HG02870 (cell line): Measurements from ENCODE around the gene C4A.
"Not testable (repeated sequence)": the region's sequence is repeated elsewhere in the genome, so short reads cannot be mapped to it uniquely, and the experiment has no call there.

Experiments
- ATAC-seq: cut with Tn5 transposase; IDR thresholded peaks from one replicate; pipeline ENCODE4 v1.9.1; 2021; ENCODE audit warnings: mild to moderate bottlenecking, moderate library complexity; ENCODE audit not compliant: unreplicated experiment

Gene C4A

DNA sequence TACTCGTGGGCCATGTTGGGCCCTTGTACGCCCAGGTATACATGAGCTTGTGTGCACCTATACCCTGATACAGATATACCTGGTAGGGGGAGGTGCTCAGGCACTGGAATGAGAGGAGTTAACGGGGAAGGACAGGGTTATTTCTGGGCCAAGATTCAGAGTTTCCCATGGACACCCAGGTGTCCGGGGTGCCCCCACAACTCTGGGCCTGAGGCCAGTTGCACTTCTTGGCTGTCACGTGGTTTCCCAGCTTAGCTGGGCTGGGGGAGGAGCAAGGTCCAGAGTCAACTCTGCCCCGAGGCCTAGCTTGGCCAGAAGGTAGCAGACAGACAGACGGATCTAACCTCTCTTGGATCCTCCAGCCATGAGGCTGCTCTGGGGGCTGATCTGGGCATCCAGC, at the start of gene C4A:
Gene C4A (plus strand): TSS at position 314 of the 400 bp plus-strand sequence. CDS start 51 bp downstream, at position 365.
- not testable (repeated sequence) for ATAC-seq

DNA sequence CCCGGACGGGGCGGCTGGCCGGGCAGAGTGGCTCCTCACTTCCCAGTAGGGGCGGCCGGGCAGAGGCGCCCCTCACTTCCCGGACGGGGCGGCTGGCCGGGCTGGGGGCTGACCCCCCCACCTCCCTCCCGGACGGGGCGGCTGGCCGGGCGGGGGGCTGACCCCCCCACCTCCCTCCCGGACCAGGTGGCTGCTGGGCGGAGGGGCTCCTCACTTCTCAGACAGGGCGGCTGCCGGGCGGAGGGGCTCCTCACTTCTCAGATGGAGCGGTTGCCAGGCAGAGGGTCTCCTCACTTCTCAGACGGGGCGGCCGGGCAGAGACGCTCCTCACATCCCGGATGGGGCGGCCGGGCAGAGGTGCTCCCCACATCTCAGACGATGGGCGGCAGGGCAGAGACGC, 49.7 kb upstream of the C4A start:
- ATAC-seq: not testable (repeated sequence)

DNA sequence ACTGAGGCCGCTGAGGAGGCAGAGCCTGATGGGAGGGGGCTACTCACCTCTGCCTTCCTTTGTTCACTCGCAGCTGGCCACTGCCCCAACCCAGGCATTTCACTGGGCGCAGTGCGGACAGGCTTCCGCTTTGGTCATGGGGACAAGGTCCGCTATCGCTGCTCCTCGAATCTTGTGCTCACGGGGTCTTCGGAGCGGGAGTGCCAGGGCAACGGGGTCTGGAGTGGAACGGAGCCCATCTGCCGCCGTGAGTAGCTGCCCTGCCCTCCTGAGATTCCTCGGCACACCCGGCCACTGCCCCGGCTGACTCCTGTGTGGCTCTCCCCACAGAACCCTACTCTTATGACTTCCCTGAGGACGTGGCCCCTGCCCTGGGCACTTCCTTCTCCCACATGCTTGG, 48.3 kb upstream of the C4A start:
- ATAC-seq: no peak

DNA sequence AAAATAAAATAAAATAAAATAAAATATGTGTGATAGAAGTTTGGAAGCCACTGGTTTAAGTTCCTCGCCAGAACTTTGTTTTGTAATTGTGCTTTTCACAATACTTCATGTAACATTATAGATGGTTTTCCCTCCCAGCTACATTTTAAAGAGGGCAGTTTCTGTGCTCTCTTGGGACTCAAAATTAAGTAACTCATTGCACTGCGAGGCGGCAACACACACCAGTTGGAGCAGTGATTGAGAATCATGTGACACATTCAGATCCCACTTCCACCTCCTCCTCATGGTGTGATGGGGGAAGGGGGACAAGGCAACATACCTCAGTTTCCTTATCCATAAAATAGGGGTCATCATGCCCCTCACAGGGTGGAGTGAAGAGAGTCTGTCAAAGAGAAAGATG, 46.8 kb upstream of the C4A start:
- no peak for ATAC-seq

DNA sequence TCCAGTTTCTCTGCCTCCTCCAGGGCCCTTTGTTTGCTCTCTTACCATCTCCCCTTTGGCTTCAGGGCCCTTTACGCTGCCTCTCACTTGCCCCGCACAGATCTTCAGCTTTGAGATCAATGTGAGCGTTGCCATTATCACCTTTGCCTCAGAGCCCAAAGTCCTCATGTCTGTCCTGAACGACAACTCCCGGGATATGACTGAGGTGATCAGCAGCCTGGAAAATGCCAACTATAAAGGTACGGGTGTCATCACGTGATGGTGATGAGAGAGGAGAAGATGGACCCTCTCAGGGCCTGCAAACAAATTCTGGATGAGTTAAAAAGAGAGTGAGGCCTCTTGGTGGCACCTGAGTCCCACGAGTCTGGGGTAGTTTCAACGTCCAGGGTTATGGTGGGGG, 46.0 kb upstream of the C4A start:
- no peak for ATAC-seq

DNA sequence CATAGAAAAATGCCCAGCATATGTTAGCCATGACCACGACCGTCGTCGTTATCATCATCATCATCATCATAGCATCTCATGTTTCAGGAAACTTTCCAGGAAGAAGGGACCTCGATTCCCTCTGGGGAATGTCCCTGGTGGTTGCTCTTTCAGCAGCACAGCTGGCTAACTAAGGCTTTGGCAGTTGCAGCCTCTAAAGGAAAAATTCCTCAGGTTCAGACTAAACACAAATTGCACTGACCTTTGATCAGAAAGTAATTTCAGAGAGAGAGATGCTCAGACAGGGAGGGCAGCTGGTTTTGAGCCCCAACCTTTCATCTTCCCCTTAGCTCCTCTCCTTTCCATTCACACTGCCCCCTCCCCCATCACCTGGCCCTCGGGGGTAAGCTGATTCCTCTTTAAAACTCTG, 41.6 kb upstream of the C4A start:
- ATAC-seq: no peak

DNA sequence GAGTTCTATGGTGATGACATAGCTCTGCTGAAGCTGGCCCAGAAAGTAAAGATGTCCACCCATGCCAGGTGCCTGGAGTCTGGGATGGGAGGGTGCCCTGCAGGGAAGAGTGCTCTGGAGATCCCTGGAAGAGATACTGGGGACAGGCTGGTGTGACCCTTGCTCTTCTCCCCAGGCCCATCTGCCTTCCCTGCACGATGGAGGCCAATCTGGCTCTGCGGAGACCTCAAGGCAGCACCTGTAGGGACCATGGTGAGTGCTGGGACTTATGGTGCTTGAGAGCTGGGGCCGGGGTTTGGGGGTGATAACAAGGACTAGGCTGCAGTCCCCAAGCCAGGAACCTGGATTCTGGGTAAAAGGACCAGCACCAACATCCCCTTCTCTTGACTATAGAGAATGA, 38.1 kb upstream of the C4A start:
- no peak for ATAC-seq

DNA sequence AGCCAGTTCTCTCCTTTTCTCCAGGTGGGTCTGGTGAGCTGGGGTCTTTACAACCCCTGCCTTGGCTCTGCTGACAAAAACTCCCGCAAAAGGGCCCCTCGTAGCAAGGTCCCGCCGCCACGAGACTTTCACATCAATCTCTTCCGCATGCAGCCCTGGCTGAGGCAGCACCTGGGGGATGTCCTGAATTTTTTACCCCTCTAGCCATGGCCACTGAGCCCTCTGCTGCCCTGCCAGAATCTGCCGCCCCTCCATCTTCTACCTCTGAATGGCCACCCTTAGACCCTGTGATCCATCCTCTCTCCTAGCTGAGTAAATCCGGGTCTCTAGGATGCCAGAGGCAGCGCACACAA, 36.7 kb upstream of the C4A start:
- no peak for ATAC-seq

DNA sequence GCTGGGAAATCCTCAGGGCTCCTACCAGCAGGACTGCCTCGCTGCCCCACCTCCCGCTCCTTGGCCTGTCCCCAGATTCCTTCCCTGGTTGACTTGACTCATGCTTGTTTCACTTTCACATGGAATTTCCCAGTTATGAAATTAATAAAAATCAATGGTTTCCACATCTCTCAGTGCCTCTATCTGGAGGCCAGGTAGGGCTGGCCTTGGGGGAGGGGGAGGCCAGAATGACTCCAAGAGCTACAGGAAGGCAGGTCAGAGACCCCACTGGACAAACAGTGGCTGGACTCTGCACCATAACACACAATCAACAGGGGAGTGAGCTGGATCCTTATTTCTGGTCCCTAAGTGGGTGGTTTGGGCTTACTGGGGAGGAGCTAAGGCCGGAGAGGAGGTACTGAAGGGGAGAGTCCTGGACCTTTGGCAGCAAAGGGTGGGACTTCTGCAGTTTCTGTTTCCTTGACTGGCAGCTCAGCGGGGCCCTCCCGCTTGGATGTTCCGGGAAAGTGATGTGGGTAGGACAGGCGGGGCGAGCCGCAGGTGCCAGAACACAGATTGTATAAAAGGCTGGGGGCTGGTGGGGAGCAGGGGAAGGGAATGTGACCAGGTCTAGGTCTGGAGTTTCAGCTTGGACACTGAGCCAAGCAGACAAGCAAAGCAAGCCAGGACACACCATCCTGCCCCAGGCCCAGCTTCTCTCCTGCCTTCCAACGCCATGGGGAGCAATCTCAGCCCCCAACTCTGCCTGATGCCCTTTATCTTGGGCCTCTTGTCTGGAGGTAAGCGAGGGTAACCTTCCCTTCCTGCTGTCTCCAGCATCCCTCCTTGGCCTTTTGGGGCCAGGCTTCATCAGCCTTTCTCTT, 36.1 kb upstream of the C4A start, which contains the start of gene CFB:
Gene CFB (plus strand): TSS at position 589 of the 863 bp plus-strand sequence. CDS start 127 bp downstream, at position 716.
- no peak for ATAC-seq

DNA sequence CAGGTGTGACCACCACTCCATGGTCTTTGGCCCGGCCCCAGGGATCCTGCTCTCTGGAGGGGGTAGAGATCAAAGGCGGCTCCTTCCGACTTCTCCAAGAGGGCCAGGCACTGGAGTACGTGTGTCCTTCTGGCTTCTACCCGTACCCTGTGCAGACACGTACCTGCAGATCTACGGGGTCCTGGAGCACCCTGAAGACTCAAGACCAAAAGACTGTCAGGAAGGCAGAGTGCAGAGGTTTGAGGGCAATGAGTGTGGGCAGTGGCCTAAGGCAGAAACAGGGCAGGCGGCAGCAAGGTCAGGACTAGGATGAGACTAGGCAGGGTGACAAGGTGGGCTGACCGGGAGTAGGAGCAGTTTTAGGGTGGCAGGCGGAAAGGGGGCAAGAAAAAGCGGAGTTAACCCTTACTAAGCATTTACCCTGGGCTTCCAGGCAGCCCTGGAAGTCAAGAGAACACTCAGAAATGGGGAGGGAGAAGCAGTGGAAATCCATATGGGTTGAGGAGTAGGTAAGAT, 35.4 kb upstream of the C4A start:
- ATAC-seq: no peak

DNA sequence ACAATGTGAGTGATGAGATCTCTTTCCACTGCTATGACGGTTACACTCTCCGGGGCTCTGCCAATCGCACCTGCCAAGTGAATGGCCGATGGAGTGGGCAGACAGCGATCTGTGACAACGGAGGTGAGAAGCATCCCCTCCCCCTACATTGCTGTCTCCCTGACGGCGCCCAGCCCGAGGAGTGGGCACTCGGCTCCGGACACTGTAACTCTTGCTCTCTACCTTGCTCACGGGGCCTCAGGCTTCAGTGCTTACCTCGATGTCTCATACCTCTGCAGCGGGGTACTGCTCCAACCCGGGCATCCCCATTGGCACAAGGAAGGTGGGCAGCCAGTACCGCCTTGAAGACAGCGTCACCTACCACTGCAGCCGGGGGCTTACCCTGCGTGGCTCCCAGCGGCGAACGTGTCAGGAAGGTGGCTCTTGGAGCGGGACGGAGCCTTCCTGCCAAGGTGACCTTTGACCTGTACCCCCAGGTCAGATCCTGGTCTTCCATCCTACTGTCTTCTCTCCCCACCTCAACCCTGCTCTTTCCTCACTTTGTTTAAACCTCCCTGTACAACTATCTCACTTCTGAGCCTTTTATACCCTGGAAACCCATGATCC, 34.7 kb upstream of the C4A start:
- no peak for ATAC-seq

DNA sequence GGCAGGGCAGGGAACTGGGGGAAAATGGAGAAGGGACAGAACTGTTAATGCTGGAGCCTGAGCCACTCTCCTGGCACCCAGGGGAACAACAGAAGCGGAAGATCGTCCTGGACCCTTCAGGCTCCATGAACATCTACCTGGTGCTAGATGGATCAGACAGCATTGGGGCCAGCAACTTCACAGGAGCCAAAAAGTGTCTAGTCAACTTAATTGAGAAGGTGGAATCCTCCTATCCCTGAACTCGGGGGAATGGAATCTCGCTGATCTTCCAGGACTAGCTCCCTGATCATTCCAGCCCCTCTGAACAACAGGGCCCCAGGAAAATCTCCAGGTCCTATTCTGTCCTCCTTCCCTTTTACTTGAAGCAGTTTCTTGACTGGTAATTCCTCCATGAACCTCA, 34.0 kb upstream of the C4A start:
- no peak for ATAC-seq

DNA sequence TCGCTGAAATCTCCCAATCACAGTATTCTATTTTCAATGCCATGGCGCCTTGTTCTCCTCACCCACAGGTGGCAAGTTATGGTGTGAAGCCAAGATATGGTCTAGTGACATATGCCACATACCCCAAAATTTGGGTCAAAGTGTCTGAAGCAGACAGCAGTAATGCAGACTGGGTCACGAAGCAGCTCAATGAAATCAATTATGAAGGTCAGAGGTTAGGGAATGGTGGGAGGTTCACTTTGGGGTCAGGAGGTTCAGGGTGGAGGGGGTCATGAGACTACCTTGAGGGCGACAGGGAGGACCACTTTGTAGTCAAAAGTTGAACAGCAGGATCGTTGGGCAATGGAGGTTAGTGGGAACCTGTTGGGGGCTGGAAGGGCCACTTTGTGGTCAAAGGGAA, 33.6 kb upstream of the C4A start:
- ATAC-seq: no peak

DNA sequence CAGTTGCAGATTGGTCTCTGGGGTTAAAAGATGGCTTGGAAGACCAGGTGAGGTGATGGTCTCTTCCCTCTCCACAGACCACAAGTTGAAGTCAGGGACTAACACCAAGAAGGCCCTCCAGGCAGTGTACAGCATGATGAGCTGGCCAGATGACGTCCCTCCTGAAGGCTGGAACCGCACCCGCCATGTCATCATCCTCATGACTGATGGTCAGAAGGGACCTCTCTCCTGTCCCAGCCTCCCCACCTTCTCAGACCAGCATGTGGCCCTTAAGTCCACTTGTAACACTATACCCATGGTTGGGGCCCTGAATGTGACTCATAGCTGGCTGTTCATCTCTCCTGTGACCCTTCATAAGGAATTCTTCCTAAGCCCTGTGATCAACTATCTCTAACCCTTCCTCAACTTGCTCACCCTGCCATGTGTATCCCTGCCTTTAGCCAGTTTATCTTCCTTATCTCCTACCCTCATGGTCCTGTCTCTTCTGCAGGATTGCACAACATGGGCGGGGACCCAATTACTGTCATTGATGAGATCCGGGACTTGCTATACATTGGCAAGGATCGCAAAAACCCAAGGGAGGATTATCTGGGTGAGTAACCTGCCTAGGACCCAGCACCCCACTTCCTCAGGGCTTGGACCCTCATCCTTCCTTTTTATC, 33.0 kb upstream of the C4A start:
- no peak for ATAC-seq

DNA sequence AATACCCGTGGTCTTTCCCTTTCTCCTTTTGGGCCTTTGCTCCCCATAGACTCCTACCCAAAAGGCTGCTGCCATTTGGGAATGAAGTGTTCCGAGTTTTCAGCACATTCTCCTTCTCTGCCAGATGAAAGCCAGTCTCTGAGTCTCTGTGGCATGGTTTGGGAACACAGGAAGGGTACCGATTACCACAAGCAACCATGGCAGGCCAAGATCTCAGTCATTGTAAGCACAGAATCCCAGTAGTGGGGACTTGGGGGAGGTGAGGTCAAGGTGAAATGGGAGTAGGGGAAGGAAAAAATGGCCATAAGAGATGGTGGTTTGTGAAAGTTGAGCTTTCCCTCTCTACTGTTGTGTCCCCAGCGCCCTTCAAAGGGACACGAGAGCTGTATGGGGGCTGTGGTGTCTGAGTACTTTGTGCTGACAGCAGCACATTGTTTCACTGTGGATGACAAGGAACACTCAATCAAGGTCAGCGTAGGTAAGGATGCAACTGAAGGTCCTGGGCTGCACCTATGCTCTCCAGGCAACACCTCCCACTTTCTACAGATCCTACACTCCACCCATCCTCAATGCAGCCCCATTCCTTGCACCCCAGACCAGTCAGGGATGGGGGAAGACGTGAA, 31.8 kb upstream of the C4A start:
- no peak for ATAC-seq

DNA sequence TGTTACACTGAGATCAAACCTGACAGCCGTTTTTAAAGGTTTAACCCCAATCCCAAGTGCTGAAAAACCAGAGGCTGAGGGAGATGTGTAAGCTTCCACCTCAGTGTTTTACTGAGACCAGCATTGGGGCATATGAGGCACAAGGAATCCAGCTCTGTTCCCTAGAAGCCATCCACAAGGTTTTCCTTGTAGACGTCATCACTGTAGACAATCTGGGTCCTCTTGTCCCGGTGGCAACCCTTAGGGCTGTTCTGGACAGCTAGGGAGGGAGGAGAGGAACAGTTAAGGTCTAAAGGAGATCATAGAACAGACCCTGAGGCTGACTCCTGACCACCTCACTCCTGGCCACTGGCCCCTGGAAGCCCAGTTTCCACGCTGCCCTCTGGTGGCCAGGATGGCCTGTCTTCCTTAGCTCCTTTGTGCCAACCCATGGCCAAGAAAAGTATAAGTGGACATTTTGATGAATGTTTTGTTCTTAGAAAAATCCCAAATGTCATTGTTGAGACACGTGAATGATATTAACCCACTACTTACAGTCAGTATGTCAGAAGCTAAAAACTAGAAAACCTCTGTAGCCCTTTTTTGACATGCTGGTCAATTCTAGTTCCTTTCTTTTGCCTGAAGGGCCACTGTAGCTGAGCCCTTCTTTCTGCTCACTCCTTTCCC, 29.6 kb upstream of the C4A start:
- ATAC-seq: no peak

DNA sequence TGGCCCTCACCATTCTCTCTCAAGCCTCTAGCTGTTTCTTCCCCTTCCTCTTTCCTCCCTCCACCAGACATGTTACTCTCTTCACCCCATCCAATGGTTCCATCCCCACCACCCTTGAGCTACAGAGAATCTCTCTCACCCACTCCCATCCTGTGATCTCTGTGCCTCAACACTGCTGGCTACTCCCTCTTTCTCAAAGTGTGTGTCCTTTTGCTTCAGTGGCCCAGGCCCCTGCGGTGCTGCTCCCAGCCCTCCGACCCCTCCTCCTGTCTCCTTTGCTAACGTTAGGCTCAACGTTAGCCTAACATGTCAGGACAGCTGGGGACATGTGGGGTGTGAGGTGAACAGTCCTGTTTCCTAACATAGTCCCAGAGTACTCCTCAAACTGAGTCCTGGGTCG, 29.0 kb upstream of the C4A start:
- ATAC-seq: no peak

DNA sequence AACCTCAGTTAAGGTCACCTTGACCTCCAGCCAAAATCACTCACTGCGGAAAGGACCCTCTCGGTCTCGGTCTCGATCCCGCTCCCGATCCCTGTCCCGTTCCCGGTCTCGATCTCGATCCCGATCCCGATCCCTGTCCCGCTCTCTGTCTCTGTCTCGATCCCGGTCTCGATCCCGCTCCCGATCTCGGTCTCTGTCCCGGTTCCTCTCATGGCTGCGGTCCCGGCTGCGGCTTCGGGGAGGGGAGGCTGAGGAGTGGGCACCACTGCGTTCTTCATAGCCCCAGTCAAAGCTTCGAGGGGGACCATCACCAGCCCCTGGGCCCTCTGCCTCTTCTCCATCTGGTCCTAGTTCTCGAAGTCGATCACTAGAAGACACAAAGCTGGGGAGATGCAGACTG, 27.3 kb upstream of the C4A start:
- no peak for ATAC-seq

DNA sequence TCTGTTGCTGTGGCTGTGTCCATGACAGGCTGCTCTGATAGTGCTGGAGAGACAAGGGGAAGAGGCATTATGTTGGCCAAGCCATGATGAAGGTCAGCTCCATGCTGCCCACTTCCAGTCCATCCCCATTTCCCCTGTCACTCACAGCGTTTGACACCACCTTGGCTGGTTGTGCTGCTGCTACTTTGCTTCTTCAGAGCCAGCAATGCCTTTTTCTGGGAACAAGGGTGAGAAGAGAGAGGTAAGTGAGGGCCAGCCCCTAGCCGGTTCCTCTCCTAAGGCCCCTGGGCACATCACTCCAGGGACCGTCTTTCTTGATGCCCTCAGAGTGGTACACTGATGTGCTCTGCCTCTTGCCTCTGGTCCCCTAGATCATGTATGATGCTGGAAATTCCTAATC, 25.1 kb upstream of the C4A start:
- ATAC-seq: no peak

DNA sequence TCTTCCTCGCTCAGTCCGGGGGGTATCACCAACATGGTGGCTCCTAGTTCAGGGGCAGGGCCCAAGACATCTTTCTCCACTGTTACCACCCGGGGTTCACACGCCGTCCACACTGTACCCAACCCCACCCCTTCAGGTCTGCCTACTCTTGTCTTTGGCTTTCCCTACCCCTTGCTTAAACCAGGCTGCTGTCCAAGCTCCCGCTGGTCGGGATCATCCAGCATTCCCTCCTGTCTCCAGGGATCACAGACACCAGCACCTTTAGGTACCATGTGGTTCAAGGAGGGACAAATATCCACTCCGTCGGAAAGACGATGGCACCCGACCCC, 23.5 kb upstream of the C4A start:
- ATAC-seq: no peak
